ENCODE measurements around the gene TAF4B.
"Not testable (repeated sequence)": the region's sequence is repeated elsewhere in the genome, so short reads cannot be mapped to it uniquely, and the experiment has no call there.

TAF4B gene

DNA sequence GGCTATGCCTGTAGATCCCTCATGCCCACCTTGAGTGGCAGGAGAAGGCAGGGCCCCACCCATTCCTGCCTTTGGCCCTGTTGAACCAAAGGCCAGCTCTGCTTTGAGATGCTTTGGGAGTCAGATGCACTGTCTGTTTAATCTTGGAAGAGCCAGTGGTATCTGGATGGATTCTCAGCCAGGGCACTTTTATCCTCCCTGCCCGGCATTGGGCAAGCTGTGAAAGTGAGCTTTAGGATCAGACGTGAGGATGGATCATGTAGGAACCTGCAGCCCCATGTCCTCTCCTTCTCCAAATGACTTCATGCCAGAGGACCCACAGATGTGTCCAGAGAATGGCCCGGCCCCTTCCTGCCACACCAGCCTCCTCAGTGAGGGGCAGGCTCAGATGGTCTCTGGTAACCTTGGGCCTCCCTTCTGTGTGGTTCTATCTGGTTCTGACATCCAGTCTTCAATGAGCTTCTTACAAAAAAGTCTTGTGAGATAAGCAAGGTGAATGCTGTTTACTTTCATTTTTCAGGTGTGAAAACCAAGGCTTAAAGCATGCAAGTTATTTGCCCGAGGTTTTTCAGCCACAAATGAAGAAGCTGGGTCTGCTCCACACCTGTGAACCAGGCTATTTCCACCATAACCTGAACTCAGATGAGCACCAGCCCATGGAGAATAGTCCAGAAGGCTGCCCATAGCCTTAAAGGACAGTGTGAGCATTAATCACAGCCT, 198.3 kb downstream of the TAF4B start:
- DNase-seq (ENCODE audit: low read depth) = no peak

DNA sequence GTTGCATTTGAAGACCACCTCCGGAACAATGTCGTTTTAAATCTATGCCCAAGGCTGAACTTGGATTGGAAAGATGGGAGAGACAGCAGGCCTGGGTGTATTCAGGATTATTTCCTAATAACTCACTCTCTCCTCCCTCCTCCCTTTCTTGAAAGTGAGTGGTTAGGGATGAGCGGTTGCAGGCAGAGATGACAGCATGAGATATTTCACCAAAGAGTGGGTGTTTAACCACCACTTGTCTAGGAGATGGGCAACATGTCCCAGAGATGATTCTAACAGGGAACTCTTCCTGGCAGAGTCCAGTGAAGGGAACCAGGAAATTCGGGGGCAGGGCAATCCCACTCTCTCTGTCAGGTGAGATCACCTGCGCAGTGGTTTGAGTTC, 198.9 kb downstream of the TAF4B start:
- no peak for DNase-seq (ENCODE audit: low read depth)

DNA sequence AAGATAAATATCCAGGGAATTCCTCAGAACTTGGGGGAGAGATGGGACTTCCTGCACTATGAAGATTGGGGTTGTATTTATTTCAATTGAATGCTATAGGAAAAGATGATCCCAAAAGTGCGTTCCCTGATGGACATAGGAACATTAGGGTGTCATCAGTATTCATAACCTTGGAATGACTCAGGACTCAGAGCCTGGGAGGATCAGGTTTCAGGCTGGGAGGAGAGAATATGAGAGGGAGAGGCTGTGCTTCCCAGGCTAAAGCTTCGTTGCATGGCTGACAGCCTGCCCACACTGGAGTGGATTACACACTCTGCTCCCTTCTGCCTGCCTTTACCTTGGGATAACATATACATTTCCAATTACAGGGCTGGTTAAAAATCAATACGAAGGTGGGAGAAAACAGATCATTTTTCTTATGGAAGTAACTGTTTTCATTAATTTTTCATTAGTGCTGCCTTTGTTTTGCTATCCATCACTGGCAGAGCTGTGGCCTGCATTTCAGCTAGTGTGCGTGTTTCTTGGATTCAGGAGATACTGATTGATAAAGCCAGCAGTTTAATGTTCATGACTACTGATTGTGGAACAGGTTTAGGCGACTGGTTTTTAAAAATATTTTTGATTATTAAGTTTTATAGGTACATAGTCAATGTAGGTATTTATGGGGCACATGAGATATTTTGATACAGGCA, 203.4 kb downstream of the TAF4B start:
- peak; percentile 55 for DNase-seq (ENCODE audit: low read depth)

DNA sequence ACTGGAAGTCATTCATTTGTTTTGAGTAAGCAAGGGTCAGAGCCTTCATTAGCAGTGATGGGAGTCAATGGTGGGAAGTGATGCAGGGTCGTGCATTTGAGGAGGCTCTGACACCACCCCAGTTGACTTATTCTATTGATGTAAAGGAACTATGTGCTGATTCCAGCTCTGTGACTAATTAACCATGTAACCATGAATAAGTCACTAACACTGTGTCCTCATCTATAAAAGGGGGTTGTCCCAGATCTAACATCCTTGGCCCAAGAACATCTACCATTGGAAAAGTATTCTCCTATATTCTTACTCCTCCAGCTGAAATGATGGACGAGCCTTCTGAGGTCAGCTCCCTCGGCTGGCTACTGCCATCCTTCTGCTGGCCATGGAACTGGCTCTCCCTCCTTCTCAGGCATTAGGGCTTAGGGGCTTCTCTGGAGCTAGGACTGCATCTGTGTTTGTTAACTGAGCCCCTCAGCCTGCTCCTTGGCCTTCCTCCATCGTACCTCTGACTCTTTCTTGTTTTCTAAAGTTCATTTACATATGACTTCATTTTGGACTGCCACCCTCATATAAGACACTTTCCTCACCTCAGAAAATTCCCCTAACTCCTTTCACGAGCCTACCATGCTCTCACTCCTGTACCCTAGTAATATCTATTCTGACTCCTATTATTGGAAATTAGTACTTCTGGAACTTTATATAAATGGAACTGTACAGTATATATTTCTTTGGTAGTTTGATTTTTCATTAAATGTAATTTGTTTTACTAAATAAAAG, 206.6 kb downstream of the TAF4B start:
- DNase-seq (ENCODE audit: low read depth) = no peak

DNA sequence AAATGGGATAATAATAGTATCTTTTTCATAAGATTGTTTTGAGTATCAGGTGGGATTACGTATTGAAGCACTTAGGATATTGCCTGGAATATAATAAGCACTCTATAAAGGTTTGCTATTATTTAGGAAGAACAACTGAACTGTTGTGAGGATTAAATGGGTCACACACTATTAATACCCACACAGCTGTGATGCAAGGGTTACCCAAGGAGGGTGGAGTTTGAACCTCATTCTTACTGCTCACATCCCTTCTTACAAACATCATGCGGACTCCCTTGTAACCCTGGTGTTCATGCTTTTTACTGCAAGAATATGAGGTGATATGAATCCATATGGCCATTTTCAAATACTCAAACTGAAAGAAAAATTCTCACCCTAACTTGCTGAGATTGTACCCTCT, 208.6 kb downstream of the TAF4B start:
- no peak for DNase-seq (ENCODE audit: low read depth)

DNA sequence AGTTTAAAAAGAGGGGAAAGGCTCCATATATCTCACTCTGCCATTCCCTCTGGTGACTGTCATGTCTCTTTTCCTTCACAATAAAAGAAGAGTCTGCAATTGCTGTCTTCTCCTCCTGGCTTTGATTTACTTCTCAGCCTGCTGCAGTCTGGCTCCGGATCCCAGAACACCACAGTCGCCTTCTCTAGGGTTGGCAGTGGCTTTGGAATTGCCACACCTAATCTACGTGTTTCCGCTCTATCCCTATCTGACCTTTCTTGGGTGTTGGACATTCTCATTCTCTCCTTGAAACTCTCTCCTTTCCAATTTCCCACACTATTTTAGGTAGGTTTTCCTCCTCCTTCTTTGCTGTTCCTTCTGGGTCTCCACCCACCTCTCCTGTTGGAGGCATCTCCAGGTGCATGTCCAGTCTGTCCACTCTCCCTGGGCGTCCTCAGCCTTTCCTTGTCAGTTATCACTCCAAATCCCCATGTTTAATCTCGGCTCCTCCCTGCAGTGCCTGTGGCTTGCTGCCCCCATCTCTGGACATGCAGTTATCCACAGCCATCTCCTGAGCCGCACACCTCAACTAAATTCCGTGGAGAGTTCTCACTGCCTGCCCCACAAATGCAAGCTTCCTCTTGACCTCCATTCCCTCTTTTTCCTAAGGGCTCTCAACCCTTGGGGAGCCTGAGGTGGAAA, 209.3 kb downstream of the TAF4B start:
- DNase-seq (ENCODE audit: low read depth) = no peak

GRCh38 chr18:26436176-26437051, 210.2 kb downstream of the TAF4B start:
- DNase-seq (ENCODE audit: low read depth) = peak; percentile 50

- DNase-seq (ENCODE audit: low read depth) = not testable (repeated sequence)
Observed at GRCh38 chr18:26437634-26438033, 211.4 kb downstream of the TAF4B start.

- no peak for DNase-seq (ENCODE audit: low read depth)
Observed at GRCh38 chr18:26438980-26439379, 212.7 kb downstream of the TAF4B start.

DNA sequence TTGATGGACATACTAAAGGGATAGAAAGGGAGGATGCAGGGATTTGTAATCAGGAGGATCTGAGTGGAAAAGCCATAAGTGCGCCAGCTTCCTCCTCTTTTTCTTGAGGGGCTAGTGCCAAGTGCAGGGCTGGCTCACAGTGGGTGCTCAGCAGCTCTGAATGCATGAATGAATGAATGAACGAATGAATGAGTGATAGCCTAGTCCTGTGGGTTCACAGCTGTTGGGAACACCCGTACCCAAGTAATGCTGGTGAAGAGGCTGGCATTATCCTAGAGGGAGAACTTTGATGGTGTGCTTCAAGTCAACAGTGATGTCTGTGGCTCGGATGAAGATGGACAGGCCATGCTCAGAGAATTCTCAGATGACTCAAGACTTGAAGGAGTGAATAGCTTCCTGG, 213.3 kb downstream of the TAF4B start:
- DNase-seq (ENCODE audit: low read depth) = no peak

GRCh38 chr18:26440644-26441043, 214.4 kb downstream of the TAF4B start:
- no peak for DNase-seq (ENCODE audit: low read depth)
